ENCODE measurements around the gene CAPG.
"Not testable (repeated sequence)": the region's sequence is repeated elsewhere in the genome, so short reads cannot be mapped to it uniquely, and the experiment has no call there.

CAPG gene

GRCh38 chr2:85396531-85397470 is 13.4 kb downstream of the CAPG start:
- no peak for DNase-seq (ENCODE audit: low read depth in 2 of 2)

DNA sequence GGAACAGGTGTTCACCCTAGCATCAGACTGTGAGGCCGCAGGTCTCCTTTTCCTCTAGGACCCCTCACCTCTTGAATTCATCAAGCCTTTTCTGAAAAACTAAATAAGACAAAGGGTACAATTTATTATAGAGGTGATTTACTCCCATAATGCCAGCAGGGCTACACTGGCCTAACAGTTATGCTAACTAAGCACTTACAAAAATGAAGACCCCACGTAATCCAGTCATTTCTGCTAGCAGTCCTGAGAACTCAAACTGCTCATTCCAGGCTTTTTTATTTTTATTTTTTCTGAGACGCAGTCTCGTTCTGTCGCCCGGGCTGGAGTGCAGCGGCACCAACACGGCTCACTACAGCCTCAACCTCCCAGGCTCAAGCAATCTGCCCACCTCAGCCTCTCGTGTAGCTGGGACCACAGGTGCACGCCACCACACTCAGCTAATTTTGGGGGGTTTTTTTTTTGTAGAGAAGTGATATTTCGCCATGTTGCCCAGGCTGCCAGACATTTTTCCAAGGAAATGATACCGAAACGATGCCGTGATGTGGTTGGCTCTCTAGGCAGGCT is 14.2 kb downstream of the CAPG start:
- DNase-seq (ENCODE audit: low read depth in 2 of 2): no peak

DNA sequence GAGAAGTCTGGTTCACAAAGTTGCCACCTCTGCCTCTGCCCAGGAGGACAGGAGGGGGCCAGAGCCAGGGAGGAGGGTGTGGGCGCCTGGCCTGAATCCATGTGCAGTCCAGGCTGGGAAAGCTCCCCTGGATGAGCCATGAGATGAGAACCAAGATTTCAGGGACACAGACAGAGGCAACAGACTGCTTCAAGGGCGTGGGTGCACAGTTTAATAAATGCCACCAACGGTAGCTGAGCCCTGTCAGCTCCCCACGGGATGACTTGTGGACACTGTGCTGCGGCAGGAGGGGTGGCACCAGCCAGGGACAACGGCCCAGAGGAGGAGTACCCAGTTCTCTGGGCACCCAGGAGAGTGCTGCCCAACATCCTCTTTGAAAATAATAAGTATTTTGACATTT is 15.2 kb downstream of the CAPG start:
- no peak for DNase-seq (ENCODE audit: low read depth in 2 of 2)

GRCh38 chr2:85394261-85394681 is 15.9 kb downstream of the CAPG start:
- no peak for DNase-seq (ENCODE audit: low read depth in 2 of 2)

DNA sequence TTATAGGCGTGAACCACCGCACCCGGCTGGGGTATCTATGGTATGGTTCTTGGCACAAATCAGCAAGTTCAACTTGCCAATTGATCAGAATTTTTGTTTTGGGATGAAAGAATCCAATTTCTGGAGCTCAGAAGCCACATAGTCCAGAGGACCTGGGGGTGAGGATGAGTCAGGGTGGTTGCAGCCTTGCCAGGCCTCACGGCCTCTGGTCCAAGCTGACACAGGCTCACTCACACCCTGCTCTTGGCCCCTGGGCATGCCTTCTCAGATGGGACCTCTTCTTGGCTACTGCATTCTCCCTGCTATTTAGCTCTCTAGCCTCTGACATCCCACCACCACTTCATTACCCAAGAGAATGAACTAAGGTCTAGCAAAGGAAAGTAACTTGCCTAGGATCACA is 16.3 kb downstream of the CAPG start:
- no peak for DNase-seq (ENCODE audit: low read depth in 2 of 2)

DNA sequence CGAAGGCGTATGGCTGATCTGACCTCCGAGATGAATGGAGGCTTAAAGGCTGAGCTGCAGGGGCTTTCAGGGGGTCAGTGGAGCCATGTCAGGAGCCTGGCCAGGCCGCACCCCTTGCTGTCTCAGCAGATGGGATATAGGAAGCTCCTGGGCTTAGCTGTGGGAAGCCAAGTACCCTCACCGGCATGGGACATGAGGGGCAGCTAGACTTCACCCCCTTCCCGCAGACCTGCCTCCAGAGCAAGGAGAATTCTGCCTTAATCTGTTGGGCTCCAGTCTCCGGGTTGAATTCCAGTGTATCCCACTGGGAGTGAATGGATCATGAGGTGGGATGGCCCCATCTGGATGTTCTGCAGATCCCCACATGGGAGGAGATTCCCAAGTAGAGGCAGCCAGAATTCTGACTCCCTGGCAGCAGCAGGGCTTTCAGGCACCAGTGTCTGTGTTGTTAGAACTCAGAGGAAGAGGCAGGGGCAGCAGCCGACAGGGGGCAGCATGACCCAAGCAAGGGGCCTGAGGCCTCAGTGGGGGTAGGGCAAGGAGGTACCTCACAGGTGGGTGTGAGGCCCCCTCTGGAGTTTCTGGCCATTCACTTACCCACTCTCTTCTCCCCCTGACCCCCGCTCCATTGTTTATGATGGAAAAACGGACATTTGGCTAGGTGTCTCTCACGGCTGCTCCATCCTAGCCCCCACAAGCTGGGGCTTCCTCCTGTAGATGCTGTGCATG is 19.1 kb downstream of the CAPG start:
- peak; percentile 37 to 59 for DNase-seq (ENCODE audit: low read depth in 2 of 2)

DNA sequence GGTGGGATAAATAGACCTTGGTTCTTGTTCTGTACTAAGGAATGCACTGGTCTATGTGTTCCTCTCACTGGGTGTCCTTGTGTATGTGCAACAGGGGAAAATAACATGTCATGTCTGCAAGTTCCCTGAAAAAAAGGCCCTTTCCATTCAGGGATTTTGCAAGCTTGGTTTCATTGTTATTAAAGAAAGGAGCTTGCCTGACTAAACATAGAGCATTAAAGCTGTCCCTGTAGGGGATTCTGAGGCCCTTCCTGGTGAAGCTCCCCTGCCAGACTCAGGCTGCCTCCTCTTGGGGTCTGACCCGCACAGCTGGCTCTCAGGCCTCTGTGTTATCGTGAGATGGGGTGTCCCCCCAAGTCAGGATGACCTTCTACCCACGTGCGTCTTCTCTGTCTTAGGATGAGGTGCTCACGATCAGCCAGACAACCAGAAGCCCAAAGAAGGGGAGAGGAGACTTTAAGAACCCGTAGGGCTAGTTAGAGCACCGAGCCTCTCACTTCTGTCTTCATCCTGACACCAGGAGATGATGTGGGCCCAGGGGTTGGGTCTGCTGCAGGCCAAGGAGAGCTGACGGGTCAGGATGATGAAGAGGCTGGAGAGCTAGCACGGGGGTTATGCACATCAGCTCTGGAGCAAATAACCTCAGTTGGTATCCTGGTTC is 21.2 kb downstream of the CAPG start:
- no peak for DNase-seq (ENCODE audit: low read depth in 2 of 2)

GRCh38 chr2:85387754-85388153 is 22.4 kb downstream of the CAPG start:
- no peak for DNase-seq (ENCODE audit: low read depth in 2 of 2)

- DNase-seq (ENCODE audit: low read depth in 2 of 2): no peak
These were observed 24.4 kb downstream of the CAPG start for GRCh38 chr2:85385746-85386145.

- DNase-seq (ENCODE audit: low read depth in 2 of 2): no peak
These were observed 26.3 kb downstream of the CAPG start for GRCh38 chr2:85383850-85384249.

GRCh38 chr2:85383151-85383550 is 27.0 kb downstream of the CAPG start:
- DNase-seq (ENCODE audit: low read depth in 2 of 2): not testable (repeated sequence)

- DNase-seq (ENCODE audit: low read depth in 2 of 2): no peak
These were observed 30.1 kb downstream of the CAPG start for GRCh38 chr2:85380048-85380447.

GRCh38 chr2:85378257-85378656 is 31.9 kb downstream of the CAPG start:
- DNase-seq (ENCODE audit: low read depth in 2 of 2): no peak

DNA sequence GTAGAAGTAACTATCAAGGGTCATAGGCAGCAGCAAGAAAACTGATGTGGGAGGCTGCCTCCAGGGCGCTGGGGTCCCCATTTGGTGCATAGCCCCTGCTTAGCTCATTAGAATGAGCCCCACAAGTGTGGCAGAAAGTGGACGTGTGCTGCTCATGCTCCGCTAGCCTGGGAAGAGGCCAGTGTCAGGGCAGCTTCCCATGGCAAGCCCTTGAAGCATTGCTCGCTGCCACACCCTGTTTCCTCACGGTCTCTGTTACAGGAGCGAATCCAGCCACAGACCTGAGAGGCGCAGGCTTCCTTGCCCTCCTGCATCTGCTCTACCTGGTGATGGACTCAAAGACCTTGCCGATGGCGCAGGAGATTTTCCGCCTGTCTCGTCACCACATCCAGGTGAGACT is 33.1 kb downstream of the CAPG start:
- no peak for DNase-seq (ENCODE audit: low read depth in 2 of 2)

DNA sequence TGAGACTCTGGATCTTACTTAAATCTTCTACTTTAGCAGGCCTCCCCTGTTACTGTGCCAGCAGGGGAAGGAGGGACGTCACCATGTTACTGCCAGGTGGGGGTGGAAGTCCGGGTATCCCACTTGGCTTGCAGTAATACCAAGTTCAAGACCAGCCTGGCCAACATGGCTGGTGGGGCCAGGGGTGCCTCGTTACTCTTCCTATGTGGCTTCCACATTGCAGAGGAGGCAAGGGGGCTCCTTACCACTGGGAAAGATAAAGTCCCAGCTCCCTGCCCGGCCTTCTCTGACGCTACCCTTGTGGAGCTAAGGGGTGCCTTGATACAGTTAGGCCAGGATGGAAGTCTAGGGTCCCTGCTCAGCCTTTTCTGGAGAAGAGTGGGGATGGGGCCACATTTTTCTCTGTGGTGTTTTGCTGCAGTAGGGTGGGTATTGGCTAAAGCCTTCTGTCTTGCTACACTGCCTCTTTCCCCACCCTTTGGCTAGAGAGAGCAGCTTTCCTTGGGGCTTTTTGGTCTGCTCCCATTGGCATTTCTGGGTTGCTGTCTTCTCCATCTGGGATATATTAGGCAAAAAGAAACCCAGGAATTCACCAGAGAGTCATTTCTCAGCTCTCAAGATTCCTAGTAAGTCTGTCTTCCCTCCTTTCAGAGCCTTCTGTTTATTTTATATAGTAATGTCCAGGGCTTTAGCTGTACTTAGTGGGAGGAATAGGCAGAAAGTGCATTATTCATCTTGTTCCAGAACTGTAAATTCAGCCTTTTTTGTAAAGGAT is 33.7 kb downstream of the CAPG start:
- DNase-seq (ENCODE audit: low read depth in 2 of 2): no peak

- no peak for DNase-seq (ENCODE audit: low read depth in 2 of 2)
These were observed 39.1 kb downstream of the CAPG start for GRCh38 chr2:85371045-85371444.

DNA sequence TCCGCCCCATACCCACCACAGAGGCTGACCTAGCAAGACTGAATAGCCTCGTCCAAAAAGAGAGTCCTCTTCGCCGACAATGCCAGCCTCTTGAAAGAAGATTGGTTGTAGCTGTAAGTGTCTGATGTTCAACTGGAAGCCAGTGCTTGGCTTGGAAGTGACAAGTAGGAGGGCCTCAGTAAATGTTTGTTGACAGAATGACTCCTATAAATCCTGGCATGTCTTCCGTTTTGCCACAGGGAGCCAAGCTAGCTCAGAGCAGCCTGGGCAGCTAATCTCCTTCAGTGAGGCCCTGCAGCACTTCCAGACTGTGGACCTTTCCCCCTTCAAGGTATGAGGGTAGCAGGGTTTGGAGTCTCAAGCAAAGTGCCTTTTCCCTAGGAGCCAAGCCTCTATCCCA is 40.7 kb downstream of the CAPG start:
- no peak for DNase-seq (ENCODE audit: low read depth in 2 of 2)

- no peak for DNase-seq (ENCODE audit: low read depth in 2 of 2)
These were observed 41.2 kb downstream of the CAPG start for GRCh38 chr2:85368921-85369320.

- no peak for DNase-seq (ENCODE audit: low read depth in 2 of 2)
These were observed 43.0 kb downstream of the CAPG start for GRCh38 chr2:85367180-85367579.

DNA sequence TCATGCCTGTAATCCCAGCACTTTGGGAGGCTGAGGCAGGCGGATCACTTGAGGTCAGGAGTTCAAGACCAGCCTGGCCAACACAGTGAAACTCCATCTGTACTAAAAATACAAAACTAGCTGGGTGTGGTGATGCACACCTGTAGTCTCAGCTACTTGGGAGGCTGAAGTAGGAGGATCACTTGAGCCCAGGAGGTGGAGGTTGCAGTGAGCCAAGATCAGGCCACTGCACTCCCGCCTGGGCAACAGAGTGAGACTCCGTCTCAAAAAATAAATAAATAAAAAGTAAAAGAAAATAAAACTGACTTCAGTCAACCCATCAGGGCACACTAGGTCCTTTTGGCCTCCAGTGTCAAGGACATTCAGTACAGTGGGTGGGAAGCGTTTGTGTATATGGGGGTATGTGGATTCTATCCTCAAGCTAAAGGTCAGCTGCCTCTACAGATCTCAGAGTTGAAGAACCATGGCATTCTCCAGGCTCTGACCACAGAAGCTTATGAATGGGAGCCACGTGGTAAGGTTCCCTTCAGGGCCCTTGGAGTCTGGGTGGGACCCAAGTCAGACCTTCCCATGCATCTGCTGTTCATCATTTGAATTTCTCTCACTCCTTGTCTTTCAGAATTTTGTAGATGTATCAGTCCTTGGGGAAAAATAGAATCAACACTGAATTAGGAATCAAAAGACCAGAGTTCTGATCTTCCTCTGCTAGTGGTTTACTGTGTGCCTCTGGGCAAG is 47.3 kb downstream of the CAPG start:
- not testable (repeated sequence) for DNase-seq (ENCODE audit: low read depth in 2 of 2)

DNA sequence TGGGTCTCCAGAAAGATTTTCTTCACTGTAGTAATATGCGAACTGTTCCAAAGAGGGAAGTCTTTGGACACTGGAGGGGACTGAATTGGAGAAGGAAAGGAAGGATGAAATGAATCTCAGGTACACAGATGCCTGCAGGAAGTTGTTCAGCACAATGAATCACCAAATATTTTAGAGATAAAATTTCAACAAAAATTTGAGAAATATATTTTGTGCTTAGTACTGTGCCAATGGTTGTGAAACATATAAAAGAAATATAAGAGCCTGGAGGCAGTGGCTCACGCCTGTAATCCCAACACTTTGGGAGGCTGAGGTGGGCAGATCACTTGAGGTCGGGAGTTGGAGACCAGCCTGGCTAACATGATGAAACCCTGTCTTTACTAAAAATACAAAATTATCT is 52.4 kb downstream of the CAPG start:
- no peak for DNase-seq (ENCODE audit: low read depth in 2 of 2)

Data from activated CD8-positive, alpha-beta memory T cell treated with anti-CD3 and anti-CD28 coated beads for 4 hours (primary cell).